Suprapubic skin (tissue), 4 donors: Measurements from ENCODE around the gene PPP2R5C.

Experiments
- CTCF ChIP-seq, 2 donors: fragments of 200-600 bp in 1 of 2; fragments of 450-650 bp in 1 of 2; sonication (generic) in 1 of 2; IDR thresholded peaks; one replicate each; pipeline ENCODE4 v1.5.1; 2016 to 2019; ENCODE audit warnings: antibody characterized with exemption in 2 of 2, mild to moderate bottlenecking in 1 of 2, moderate library complexity in 1 of 2
- EP300 ChIP-seq: sonication (generic); formaldehyde crosslinking; IDR thresholded peaks from one replicate; pipeline ENCODE4 v1.6.1; 2017; ENCODE audit warnings: antibody characterized with exemption
- POLR2A ChIP-seq, 2 donors: fragments of 450-650 bp; IDR thresholded peaks; one replicate each; pipeline ENCODE4 v1.6.1; 2017; ENCODE audit warnings: antibody characterized with exemption in 2 of 2, mild to moderate bottlenecking in 2 of 2, moderate library complexity in 2 of 2
- POLR2AphosphoS5 ChIP-seq, 3 donors: sonication (generic); formaldehyde crosslinking; IDR thresholded peaks; one replicate each; pipeline ENCODE4 v1.6.1; 2017; ENCODE audit warnings: antibody characterized with exemption in 3 of 3

DNA sequence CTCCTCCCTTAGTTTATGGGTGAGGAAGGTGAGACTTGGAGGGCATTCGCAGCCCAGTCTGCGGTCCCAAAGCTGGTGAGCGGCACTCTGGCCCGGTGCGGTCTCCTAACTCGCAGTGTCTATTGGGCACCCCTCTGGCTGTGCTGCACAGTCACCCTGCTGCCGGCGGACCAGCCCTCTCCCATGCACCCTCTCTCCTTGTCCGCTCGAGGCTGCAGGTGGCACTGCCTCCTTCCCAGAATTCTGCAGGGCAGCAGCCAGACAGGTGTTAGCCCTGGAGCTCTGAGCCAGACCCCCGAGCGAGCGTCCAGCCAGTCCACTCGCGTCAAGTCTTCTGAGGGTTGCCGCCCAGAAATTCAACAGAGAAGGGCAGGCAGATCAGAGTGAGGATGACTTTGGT lies 146.1 kb downstream of the PPP2R5C start:
- TF ChIP-seq CTCF (IDR thresholded peaks at IDR 0.05) (no peak), POLR2A (IDR thresholded peaks at IDR 0.05) (no peak), POLR2AphosphoS5 (IDR thresholded peaks at IDR 0.05) (no peak), EP300 (no peak)
